ENCODE data around the gene TMEM38A. TPM values are rescaled to one million over a fixed set of nuclear protein-coding genes. Genes with fewer than 3 reads are reported as not detected.

Gene TMEM38A
- total RNA-seq, 1 experiment from 2014 or later = 3.8 TPM

- H3K4me1 Mint-ChIP-seq (ENCODE audit: low read depth, unreplicated experiment) = no peaks in the 10 kb centered on the region
- H3K36me3 Mint-ChIP-seq (ENCODE audit: insufficient read depth, unreplicated experiment) = no peaks in the 10 kb centered on the region
- no peak overlapping the region for H3K4me3 Mint-ChIP-seq (ENCODE audit: unreplicated experiment)
- intact Hi-C loops (cut with micrococcal nuclease; ENCODE audit: unreplicated experiment) = no loop called here
- H3K27me3 ChIP-seq (replicated peaks; ENCODE audit: control insufficient read depth, insufficient read depth, low read length) = no peaks in the 10 kb centered on the region
- peaks cover 14% of the 10 kb centered on the region for H3K9me3 Mint-ChIP-seq (ENCODE audit: unreplicated experiment)
- no peaks in the 10 kb centered on the region for H3K36me3 ChIP-seq (ENCODE audit: control insufficient read depth, insufficient read depth, low read length)
- H3K4me1 ChIP-seq = no peaks in the 10 kb centered on the region
- H3K27ac Mint-ChIP-seq (ENCODE audit: unreplicated experiment) = no peak overlapping the region
- H3K27me3 Mint-ChIP-seq (ENCODE audit: insufficient read depth, unreplicated experiment) = no peaks in the 10 kb centered on the region
- TF ChIP-seq CTCF (IDR thresholded peaks at IDR 0.05; ENCODE audit: insufficient read depth in 1 of 2, low read depth in 1 of 2, low read length in 1 of 2, severe bottlenecking in 1 of 2, unreplicated experiment in 1 of 2) = no peak
- no TSS peak for BruUV-seq (replicated peaks)
- no peaks in the 10 kb centered on the region for H3K9me3 ChIP-seq
- ChIA-PET CTCF (no interaction called here), POLR2A (no interaction called here)
- no peak overlapping the region for H3K4me3 ChIP-seq (ENCODE audit: low read depth, low read length)
- no peak for DNase-seq
Observed at GRCh38 chr19:16739546-16739945, 78.6 kb downstream of the TMEM38A start.

Other genes with a start within 250 kb of the TMEM38A start
- 45.0 and 52.5 TPM in 2 replicates for gene EPS15L1, start 189.2 kb upstream of the TMEM38A start, total RNA-seq (2022)
- 0.32 TPM in 1 of 2 replicates, not detected in the other for gene CALR3, start 165.0 kb upstream of the TMEM38A start, total RNA-seq (2022)
- gene C19orf44, start 164.7 kb upstream of the TMEM38A start, total RNA-seq (2022) = 3.4 and 4.6 TPM in 2 replicates
- 66.1 and 78.6 TPM in 2 replicates for gene CHERP, start 118.7 kb upstream of the TMEM38A start, total RNA-seq (2022)
- gene SLC35E1, start 88.7 kb upstream of the TMEM38A start, total RNA-seq (2022) = 37.9 and 41.3 TPM in 2 replicates
- gene MED26, start 32.9 kb upstream of the TMEM38A start, total RNA-seq (2022) = 11.4 and 11.6 TPM in 2 replicates
- gene SMIM7, start 995 bp upstream of the TMEM38A start, total RNA-seq (2022) = 65.3 and 74.4 TPM in 2 replicates
- gene NWD1, start 58.7 kb downstream of the TMEM38A start, total RNA-seq (2022) = not detected in 2 replicates
- gene SIN3B, start 168.3 kb downstream of the TMEM38A start, total RNA-seq (2022) = 56.3 and 56.9 TPM in 2 replicates
- gene F2RL3, start 227.9 kb downstream of the TMEM38A start, total RNA-seq (2022) = not detected in 2 replicates

Measured in Caco-2 (cell line).